Liver (tissue), 9 donors: ENCODE measurements around the gene PIGO. TPM values are rescaled to one million over a fixed set of nuclear protein-coding genes. Genes with fewer than 3 reads are reported as not detected.

Source experiments
- DNase-seq: peaks from one replicate; pipeline ENCODE4 v3.0.0-alpha.2; 2017; ENCODE audit warnings: low spot score
- H3K27ac ChIP-seq, 2 donors: one replicate each; pipeline ENCODE4 v1.7.0; 2013; ENCODE audit warnings: inconsistent platforms in 2 of 2, low read length in 2 of 2, control low read depth in 1 of 2, low read depth in 1 of 2, mild to moderate bottlenecking in 1 of 2
- H3K27me3 ChIP-seq, 4 donors: one replicate each; pipeline versions ENCODE4 v1.6.1 to v1.7.0; 2013; ENCODE audit warnings: low read length in 3 of 4, inconsistent platforms in 1 of 4, mild to moderate bottlenecking in 1 of 4, moderate library complexity in 1 of 4; ENCODE audit not compliant: control insufficient read depth in 4 of 4, insufficient read depth in 4 of 4
- H3K36me3 ChIP-seq, 4 donors: one replicate each; pipeline versions ENCODE4 v1.6.1 to v1.7.0; 2013; ENCODE audit warnings: low read length in 3 of 4, mild to moderate bottlenecking in 3 of 4, low read depth in 1 of 4, moderate library complexity in 1 of 4; ENCODE audit not compliant: control insufficient read depth in 4 of 4, insufficient read depth in 3 of 4
- H3K4me1 ChIP-seq, 4 donors: one replicate each; pipeline versions ENCODE4 v1.6.1 to v1.7.0; 2013; ENCODE audit warnings: low read length in 3 of 4, mild to moderate bottlenecking in 3 of 4, moderate library complexity in 1 of 4; ENCODE audit not compliant: control insufficient read depth in 4 of 4, insufficient read depth in 4 of 4
- H3K4me3 ChIP-seq, 3 donors: one replicate each; pipeline versions ENCODE4 v1.6.1 to v1.7.0; 2013; ENCODE audit warnings: low read length in 3 of 3, control low read depth in 1 of 3, low read depth in 1 of 3, mild to moderate bottlenecking in 1 of 3
- H3K9ac ChIP-seq, 2 donors: one replicate each; pipeline ENCODE4 v1.7.0; 2013; ENCODE audit warnings: low read length in 2 of 2, mild to moderate bottlenecking in 2 of 2, moderate library complexity in 2 of 2, control low read depth in 1 of 2, low read depth in 1 of 2
- H3K9me3 ChIP-seq, 4 donors: one replicate each; pipeline versions ENCODE4 v1.6.1 to v1.7.0; 2013; ENCODE audit warnings: low read length in 3 of 4; ENCODE audit not compliant: control insufficient read depth in 4 of 4
- EGR1 ChIP-seq, 2 donors: IDR thresholded peaks; 2 replicates each; pipeline ENCODE4 v1.6.1; 2016 to 2018; ENCODE audit warnings: antibody characterized with exemption in 2 of 2, low read depth in 2 of 2
- FOXA1 ChIP-seq: IDR thresholded peaks from 2 replicates; pipeline ENCODE4 v1.6.1; 2016; ENCODE audit warnings: antibody characterized with exemption
- FOXA2 ChIP-seq: IDR thresholded peaks from 2 replicates; pipeline ENCODE4 v1.6.1; 2016; ENCODE audit warnings: antibody characterized with exemption
- GABPA ChIP-seq, 2 donors: IDR thresholded peaks in 1 of 2; conservative IDR thresholded peaks in 1 of 2; 2 replicates each; pipeline ENCODE4 v1.6.1; 2016; ENCODE audit warnings: antibody characterized with exemption in 2 of 2, mild to moderate bottlenecking in 1 of 2, moderate library complexity in 1 of 2
- HNF4A ChIP-seq, 2 donors: conservative IDR thresholded peaks; 2 replicates each; pipeline ENCODE4 v1.6.1; 2016; ENCODE audit warnings: antibody characterized with exemption in 2 of 2, mild to moderate bottlenecking in 2 of 2
- HNF4G ChIP-seq: IDR thresholded peaks from 2 replicates; pipeline ENCODE4 v1.6.1; 2016; ENCODE audit warnings: antibody characterized with exemption
- JUND ChIP-seq, 2 donors: IDR thresholded peaks; 2 replicates each; pipeline ENCODE4 v1.6.1; 2016; ENCODE audit warnings: antibody characterized with exemption in 2 of 2
- NR2F2 ChIP-seq: IDR thresholded peaks from 2 replicates; pipeline ENCODE4 v1.6.1; 2016; ENCODE audit warnings: antibody characterized with exemption
- RAD21 ChIP-seq, 2 donors: IDR thresholded peaks; 2 replicates each; pipeline ENCODE4 v1.6.1; 2016; ENCODE audit warnings: antibody characterized with exemption in 2 of 2, mild to moderate bottlenecking in 2 of 2
- RXRA ChIP-seq, 2 donors: IDR thresholded peaks; 2 replicates each; pipeline ENCODE4 v1.6.1; 2017 to 2018; ENCODE audit warnings: antibody characterized with exemption in 2 of 2, mild to moderate bottlenecking in 1 of 2
- SP1 ChIP-seq: IDR thresholded peaks from 2 replicates; pipeline ENCODE4 v1.6.1; 2018; ENCODE audit warnings: antibody characterized with exemption, mild to moderate bottlenecking
- TAF1 ChIP-seq: conservative IDR thresholded peaks from 2 replicates; pipeline ENCODE4 v1.6.1; 2016; ENCODE audit warnings: antibody characterized with exemption, mild to moderate bottlenecking
- YY1 ChIP-seq: IDR thresholded peaks from 2 replicates; pipeline ENCODE4 v1.6.1; 2016; ENCODE audit warnings: antibody characterized with exemption, mild to moderate bottlenecking
- WGBS: extraction: QIAGEN DNeasy Blood & Tissue Kit; methylation state at CpG from one replicate; pipeline ENCODE4 v1.1.7; 2013; 5-methylcytosine and 5-hydroxymethylcytosine counted together
- polyA plus RNA-seq, 2 donors: library from polyadenylated mRNA; stranded (reverse) in 1 of 2; unstranded in 1 of 2; fragments of 200-250 nt in 1 of 2; fragments of >200 nt in 1 of 2; fragmentation: Nextera tagmentation in 1 of 2; extraction: Ambion mirVana in 1 of 2; gene quantifications; one replicate each; pipeline versions ENCODE4 v1.2.1 to v1.2.3, GENCODE V29; 2013 to 2015
- total RNA-seq, 2 donors: library from RNA; depleted of rRNA; stranded (reverse); fragments of >200 nt; gene quantifications; one replicate each; pipeline ENCODE4 v1.2.3, GENCODE V29; 2014
- TF ChIP-seq, protein P1 (sequence below): IDR thresholded peaks from 2 replicates; pipeline ENCODE4 v1.6.1; 2016; ENCODE audit warnings: antibody characterized with exemption
- TF ChIP-seq, protein P2 (sequence below): IDR thresholded peaks from 2 replicates; pipeline ENCODE4 v1.6.1; 2016; ENCODE audit warnings: antibody characterized with exemption, mild to moderate bottlenecking
- TF ChIP-seq, protein P3 (sequence below): fragments of 150-350 bp; IDR thresholded peaks from 2 replicates; pipeline ENCODE4 v1.5.1; 2017; ENCODE audit warnings: improper control_type of control experiment, low read depth, low read length; ENCODE audit not compliant: missing input control
- TF ChIP-seq, protein P4 (sequence below): IDR thresholded peaks from 2 replicates; pipeline ENCODE4 v1.6.1; 2016; ENCODE audit warnings: antibody characterized with exemption
- TF ChIP-seq, protein P5 (sequence below): IDR thresholded peaks from 2 replicates; pipeline ENCODE4 v1.6.1; 2016; ENCODE audit warnings: antibody characterized with exemption
- donor health status: healthy.
- donor health status: healthy.
- donor health status: healthy.
- donor health status: healthy.
- donor health status: healthy.

PIGO gene
- total and polyA plus RNA-seq, 4 donors = 10.5 to 16.0 (median 15.5) TPM

DNA sequence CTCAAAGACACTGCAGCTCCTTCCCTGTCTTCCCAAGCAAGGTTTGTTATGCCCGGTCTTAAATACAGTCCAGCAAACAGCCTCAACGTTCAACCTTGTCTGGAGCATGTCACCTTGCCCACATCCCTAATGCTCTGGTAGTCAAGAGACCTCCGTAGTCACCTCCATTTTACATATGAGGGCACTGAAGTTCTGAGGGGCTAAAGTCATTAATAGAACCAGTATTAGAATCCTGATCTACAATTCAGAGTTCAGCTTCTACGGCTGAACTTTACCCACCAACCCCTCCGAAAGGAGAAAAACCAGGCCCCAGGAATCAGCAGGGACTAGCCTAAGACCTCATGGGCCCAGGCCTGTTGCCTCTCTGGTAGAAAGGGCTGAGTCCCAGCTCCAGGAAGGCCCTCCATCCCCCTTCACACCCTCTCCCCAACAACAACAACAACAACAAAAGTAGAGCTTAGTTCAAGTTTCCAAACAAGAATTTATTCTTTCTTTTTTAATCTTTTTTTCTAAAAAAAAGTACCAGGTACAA, 7.3 kb upstream of the PIGO start:
- no peak for TF ChIP-seq SP1
- TF ChIP-seq, protein P1, sequence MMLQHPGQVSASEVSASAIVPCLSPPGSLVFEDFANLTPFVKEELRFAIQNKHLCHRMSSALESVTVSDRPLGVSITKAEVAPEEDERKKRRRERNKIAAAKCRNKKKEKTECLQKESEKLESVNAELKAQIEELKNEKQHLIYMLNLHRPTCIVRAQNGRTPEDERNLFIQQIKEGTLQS = no peak
- DNase-seq = no peak
- H3K27me3 ChIP-seq = no peaks in the 10 kb centered on the region
- H3K4me3 ChIP-seq = peak overlapping the region in 2 of 3 donors; percentile 48 to 87
- H3K27ac ChIP-seq = peak overlapping the region; percentile 79 to 81
- no peaks in the 10 kb centered on the region for H3K9me3 ChIP-seq
- peaks cover 13 to 57% (median 27%) of the 10 kb centered on the region in 4 donors for H3K36me3 ChIP-seq
- peak overlapping the region in 1 of 2 donors; percentile 5 for H3K9ac ChIP-seq
- WGBS = 45% methylated on average over 5 of the region's 5 CpGs
- peaks cover 0 to 23% (median 18%) of the 10 kb centered on the region in 4 donors for H3K4me1 ChIP-seq

DNA sequence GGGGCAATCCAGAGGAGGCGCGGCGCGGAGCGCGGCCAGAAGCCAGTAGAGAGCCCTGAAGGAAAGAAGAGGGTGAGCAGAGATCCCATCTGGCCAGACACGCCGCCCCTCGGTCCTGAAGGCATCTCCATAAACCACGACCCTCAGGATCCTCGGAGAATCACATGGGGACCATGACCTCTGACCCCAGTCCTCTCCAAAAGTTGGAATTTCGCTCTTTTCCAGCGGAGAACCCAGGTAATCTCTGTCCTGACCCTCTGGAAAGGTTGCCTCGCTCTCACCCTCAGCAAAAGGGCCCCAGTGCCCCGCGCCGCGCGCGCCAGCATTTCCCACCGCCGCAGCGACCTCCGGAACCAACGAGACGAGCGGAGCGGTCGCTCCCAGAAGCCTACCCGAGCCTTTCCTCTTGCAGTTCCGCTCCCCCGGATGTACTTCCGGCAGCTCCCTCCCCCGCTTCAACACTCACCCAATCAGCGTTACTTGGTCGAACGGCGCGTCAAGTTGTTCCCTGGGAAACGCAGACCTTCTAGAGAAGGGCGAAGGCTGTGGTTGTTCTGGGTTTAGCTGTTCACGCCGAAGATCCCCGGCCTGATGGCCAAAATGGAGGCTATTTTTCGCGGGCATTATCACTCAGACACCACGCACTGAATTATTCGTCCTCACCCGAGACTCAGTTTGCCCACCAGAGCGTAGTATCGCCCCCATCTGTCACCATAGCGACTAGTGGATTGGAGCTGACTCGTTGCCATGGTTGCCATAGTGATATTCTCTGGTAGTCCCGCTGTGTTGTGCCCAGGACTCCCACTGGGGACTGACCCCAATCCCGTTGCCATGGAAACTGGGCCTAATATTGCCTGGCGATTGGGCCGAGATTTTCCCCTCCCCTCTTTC, 6.6 kb upstream of the PIGO start, which contains the start of gene STOML2:
STOML2 (minus strand) TSS at position 363 of the 891 bp plus-strand sequence; CDS start at position 326, 37 bp downstream.
- 1% methylated on average over 57 of the region's 57 CpGs for WGBS
- peaks cover 0 to 23% (median 18%) of the 10 kb centered on the region in 4 donors for H3K4me1 ChIP-seq
- no peaks in the 10 kb centered on the region for H3K27me3 ChIP-seq
- H3K27ac ChIP-seq = peak within 1 kb of the TSS; percentile 79 to 81
- H3K9me3 ChIP-seq = no peaks in the 10 kb centered on the region
- H3K9ac ChIP-seq = peak within 1 kb of the TSS; percentile 86 to 90
- peak; percentile 90 for DNase-seq
- H3K36me3 ChIP-seq = peaks cover 13 to 50% (median 25%) of the 10 kb centered on the region in 4 donors
- peak within 1 kb of the TSS; percentile 48 to 96 (median 87) for H3K4me3 ChIP-seq
- TF ChIP-seq FOXA2 (no peak), GABPA (IDR thresholded peaks at IDR 0.05 in 1 of 2, conservative IDR thresholded peaks at IDR 0.05 in 1 of 2) (peak; percentile 98 to 99), RAD21 (IDR thresholded peaks at IDR 0.05) (peak in 1 of 2 donors; percentile 31), HNF4G (no peak), NR2F2 (peak; percentile 89), JUND (IDR thresholded peaks at IDR 0.05) (no peak), YY1 (peak; percentile 94), TAF1 (no peak), HNF4A (conservative IDR thresholded peaks at IDR 0.05) (peak in 1 of 2 donors; percentile 22), RXRA (IDR thresholded peaks at IDR 0.05) (peak; percentile 38 to 44), FOXA1 (no peak), SP1 (peak; percentile 79), EGR1 (IDR thresholded peaks at IDR 0.05; ENCODE audit: low read depth in 2 of 2) (peak; percentile 87 to 95)
- TF ChIP-seq, protein P2, sequence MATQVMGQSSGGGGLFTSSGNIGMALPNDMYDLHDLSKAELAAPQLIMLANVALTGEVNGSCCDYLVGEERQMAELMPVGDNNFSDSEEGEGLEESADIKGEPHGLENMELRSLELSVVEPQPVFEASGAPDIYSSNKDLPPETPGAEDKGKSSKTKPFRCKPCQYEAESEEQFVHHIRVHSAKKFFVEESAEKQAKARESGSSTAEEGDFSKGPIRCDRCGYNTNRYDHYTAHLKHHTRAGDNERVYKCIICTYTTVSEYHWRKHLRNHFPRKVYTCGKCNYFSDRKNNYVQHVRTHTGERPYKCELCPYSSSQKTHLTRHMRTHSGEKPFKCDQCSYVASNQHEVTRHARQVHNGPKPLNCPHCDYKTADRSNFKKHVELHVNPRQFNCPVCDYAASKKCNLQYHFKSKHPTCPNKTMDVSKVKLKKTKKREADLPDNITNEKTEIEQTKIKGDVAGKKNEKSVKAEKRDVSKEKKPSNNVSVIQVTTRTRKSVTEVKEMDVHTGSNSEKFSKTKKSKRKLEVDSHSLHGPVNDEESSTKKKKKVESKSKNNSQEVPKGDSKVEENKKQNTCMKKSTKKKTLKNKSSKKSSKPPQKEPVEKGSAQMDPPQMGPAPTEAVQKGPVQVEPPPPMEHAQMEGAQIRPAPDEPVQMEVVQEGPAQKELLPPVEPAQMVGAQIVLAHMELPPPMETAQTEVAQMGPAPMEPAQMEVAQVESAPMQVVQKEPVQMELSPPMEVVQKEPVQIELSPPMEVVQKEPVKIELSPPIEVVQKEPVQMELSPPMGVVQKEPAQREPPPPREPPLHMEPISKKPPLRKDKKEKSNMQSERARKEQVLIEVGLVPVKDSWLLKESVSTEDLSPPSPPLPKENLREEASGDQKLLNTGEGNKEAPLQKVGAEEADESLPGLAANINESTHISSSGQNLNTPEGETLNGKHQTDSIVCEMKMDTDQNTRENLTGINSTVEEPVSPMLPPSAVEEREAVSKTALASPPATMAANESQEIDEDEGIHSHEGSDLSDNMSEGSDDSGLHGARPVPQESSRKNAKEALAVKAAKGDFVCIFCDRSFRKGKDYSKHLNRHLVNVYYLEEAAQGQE = peak; percentile 40
- TF ChIP-seq, protein P3, sequence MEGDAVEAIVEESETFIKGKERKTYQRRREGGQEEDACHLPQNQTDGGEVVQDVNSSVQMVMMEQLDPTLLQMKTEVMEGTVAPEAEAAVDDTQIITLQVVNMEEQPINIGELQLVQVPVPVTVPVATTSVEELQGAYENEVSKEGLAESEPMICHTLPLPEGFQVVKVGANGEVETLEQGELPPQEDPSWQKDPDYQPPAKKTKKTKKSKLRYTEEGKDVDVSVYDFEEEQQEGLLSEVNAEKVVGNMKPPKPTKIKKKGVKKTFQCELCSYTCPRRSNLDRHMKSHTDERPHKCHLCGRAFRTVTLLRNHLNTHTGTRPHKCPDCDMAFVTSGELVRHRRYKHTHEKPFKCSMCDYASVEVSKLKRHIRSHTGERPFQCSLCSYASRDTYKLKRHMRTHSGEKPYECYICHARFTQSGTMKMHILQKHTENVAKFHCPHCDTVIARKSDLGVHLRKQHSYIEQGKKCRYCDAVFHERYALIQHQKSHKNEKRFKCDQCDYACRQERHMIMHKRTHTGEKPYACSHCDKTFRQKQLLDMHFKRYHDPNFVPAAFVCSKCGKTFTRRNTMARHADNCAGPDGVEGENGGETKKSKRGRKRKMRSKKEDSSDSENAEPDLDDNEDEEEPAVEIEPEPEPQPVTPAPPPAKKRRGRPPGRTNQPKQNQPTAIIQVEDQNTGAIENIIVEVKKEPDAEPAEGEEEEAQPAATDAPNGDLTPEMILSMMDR = no peak
- TF ChIP-seq, protein P4, sequence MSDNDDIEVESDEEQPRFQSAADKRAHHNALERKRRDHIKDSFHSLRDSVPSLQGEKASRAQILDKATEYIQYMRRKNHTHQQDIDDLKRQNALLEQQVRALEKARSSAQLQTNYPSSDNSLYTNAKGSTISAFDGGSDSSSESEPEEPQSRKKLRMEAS = peak; percentile 65
- TF ChIP-seq, protein P5, sequence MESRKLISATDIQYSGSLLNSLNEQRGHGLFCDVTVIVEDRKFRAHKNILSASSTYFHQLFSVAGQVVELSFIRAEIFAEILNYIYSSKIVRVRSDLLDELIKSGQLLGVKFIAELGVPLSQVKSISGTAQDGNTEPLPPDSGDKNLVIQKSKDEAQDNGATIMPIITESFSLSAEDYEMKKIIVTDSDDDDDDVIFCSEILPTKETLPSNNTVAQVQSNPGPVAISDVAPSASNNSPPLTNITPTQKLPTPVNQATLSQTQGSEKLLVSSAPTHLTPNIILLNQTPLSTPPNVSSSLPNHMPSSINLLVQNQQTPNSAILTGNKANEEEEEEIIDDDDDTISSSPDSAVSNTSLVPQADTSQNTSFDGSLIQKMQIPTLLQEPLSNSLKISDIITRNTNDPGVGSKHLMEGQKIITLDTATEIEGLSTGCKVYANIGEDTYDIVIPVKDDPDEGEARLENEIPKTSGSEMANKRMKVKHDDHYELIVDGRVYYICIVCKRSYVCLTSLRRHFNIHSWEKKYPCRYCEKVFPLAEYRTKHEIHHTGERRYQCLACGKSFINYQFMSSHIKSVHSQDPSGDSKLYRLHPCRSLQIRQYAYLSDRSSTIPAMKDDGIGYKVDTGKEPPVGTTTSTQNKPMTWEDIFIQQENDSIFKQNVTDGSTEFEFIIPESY = no peak
- TF ChIP-seq, protein P1 = no peak
